Measurements from ENCODE around the gene EPB41L5. TPM values are rescaled to one million over a fixed set of nuclear protein-coding genes. Genes with fewer than 3 reads are reported as not detected.
A peak's percentile ranks its signal among the peaks of the same experiment; 100 is the strongest.

The EPB41L5 gene
- total RNA-seq, 1 donor from 2014 or later = 27.0 TPM

GRCh38 chr2:120228503-120228902 lies 215.6 kb downstream of the EPB41L5 start:
- peak; percentile 50 for TF ChIP-seq CTCF (conservative IDR thresholded peaks at IDR 0.05; ENCODE audit: low read depth, low read length)
- no peak overlapping the region for H3K4me3 ChIP-seq (ENCODE audit: low read depth, low read length)
- no peak for DNase-seq (ENCODE audit: low read depth)

Other genes with a start within 250 kb of the EPB41L5 start
- 30.4 and 32.6 TPM in 2 replicates for gene TMEM185B, start 210.3 kb downstream of the EPB41L5 start, total RNA-seq
- 55.8 and 56.0 TPM in 2 replicates for gene RALB, start 239.8 kb downstream of the EPB41L5 start, total RNA-seq

Measured in epithelial cell of proximal tubule (primary cell).